HG02870 (cell line): ENCODE measurements around the gene GGT5.

Experiments
- ATAC-seq: cut with Tn5 transposase; IDR thresholded peaks from one replicate; pipeline ENCODE4 v1.9.1; 2021; ENCODE audit warnings: mild to moderate bottlenecking, moderate library complexity; ENCODE audit not compliant: unreplicated experiment

GGT5 gene

DNA sequence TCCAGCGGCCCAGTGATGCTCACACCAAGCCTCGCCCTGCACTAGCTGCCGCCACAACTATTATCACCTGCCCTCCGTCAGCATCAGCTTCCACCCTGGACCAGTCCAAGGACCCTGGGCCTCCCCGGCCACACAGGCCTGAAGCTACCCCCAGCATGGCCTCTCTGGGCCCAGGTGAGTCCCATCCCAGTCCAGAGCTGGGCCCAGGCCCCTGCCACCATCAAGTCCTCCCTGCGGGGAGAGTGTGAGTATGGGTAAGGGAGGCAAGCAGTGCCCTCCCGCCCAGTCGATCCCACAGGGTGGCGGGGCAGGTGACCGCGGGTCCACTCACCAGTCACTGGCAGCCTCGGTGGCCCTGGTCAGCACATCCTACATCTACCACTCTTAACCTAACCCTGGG, 73.1 kb downstream of the GGT5 start:
- no peak for ATAC-seq

DNA sequence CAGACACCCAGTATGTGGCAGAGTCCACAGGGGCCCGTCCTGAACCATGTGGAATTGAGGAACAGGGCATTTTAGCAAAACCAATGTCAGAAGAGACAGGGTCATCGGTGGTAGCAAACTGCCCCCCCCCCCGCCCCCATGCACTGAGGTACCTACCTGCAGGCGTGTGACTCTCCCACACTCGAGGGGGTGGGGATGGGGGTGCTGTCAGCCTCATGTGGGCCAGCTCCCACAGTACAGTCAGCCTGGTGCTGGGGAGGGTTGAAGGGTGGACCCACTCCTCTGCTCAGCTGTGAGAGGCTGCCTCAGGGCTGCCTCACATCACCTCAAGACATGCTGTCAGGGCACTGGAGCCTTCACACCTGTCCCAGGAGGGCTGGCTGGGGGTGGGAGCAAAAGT, 74.2 kb downstream of the GGT5 start:
- ATAC-seq = no peak

DNA sequence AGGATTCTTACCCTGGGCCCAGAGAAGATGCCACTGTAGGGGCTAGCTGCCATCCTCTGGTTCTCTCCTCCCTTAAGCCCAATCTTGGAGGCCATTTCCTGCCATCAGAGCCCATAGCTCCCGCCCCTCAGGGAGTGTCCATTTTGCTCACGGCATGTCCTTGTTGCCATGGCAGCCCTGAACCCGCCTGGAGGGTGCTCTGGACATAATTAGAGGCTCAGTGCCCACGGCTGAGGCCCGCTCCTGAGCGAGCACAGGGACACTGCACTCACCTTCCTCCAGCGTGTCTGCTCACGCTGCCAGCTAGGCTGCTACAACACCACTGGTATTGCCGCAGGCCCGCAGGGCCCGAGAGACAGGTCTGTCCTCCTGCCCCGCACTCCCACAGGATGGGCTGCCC, 74.7 kb downstream of the GGT5 start:
- no peak for ATAC-seq
